ENCODE measurements around the gene ARMC5. TPM values are rescaled to one million over a fixed set of nuclear protein-coding genes. Genes with fewer than 3 reads are reported as not detected.

Gene ARMC5
- polyA plus RNA-seq, 1 donor from 2014 or later: 27.6 TPM

DNA sequence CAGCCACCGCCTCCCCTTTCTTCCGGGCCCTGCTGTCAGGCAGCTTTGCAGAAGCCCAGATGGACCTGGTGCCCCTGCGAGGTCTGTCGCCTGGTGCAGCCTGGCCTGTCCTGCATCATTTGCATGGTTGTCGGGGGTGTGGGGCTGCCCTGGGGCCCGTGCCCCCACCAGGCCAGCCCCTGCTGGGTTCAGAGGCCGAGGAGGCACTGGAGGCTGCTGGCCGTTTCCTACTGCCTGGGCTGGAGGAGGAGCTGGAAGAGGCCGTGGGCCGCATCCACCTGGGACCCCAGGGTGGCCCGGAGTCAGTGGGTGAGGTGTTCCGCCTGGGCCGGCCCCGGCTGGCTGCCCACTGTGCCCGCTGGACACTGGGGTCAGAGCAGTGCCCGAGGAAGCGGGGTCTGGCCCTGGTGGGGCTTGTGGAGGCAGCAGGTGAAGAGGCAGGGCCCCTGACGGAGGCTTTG, 7.1 kb downstream of the ARMC5 start:
- Histone ChIP-seq H3K27me3 (ENCODE audit: insufficient read depth, low read depth, low read length) (peaks cover 3% of the 10 kb centered on the region), H3K9me2 (ENCODE audit: insufficient read depth, low read length) (no peaks in the 10 kb centered on the region), H4K20me1 (ENCODE audit: insufficient read depth) (no peaks in the 10 kb centered on the region), H3F3A (ENCODE audit: insufficient read depth, low read length, poor library complexity, severe bottlenecking) (no peaks in the 10 kb centered on the region), H3K4me3 (ENCODE audit: low read length) (no peak overlapping the region), H3K36me3 (ENCODE audit: insufficient read depth, low read length) (no peaks in the 10 kb centered on the region), H3K4me2 (ENCODE audit: low read length) (no peak overlapping the region), H3K27ac (ENCODE audit: low read length) (no peak overlapping the region), H2AFZ (ENCODE audit: low read depth, low read length) (no peak overlapping the region), H3K9ac (ENCODE audit: low read length) (no peak overlapping the region), H3K9me3 (ENCODE audit: low read length) (no peaks in the 10 kb centered on the region), H3K79me2 (replicated peaks; ENCODE audit: insufficient read depth, low read length) (no peaks in the 10 kb centered on the region)
- TF ChIP-seq SMC3 (conservative IDR thresholded peaks at IDR 0.05; ENCODE audit: poor library complexity): no peak

DNA sequence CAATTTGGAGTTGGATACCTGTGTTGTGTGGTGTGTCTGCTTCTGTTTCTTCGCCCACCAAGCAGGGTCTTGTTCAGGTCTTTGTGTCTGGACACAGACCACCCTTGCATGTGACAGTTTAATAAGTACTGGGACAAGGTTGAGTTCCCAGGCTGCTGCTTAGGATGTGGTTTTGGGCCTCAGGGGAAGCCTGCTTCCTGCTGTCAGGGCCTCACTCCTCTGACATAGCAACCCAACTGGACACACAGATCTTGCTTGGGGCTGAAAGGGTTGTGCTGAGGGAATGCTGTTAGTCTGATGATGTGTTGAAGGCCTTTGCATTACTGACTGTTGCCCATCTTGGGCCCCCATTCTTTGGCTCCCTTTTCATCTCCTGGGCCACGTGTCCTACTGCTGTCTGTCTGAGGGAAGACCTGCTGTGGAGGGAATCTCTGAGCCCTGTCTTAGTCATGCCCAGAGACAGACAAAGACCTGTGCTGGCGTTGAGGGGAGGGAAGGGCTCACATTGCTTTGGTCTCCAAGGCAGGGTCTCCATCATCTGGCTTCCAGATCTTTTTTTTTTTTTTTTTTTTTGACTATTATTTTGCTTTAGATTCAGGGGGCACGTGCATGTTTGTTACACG, 8.0 kb downstream of the ARMC5 start:
- Histone ChIP-seq H3K36me3 (ENCODE audit: insufficient read depth, low read length) (no peaks in the 10 kb centered on the region), H3K4me2 (ENCODE audit: low read length) (no peak overlapping the region), H3K9ac (ENCODE audit: low read length) (no peak overlapping the region), H3K4me3 (ENCODE audit: low read length) (no peak overlapping the region), H3K27me3 (ENCODE audit: insufficient read depth, low read depth, low read length) (peaks cover 11% of the 10 kb centered on the region), H3F3A (ENCODE audit: insufficient read depth, low read length, poor library complexity, severe bottlenecking) (no peaks in the 10 kb centered on the region), H4K20me1 (ENCODE audit: insufficient read depth) (no peaks in the 10 kb centered on the region), H3K9me3 (ENCODE audit: low read length) (no peaks in the 10 kb centered on the region), H2AFZ (ENCODE audit: low read depth, low read length) (no peak overlapping the region), H3K79me2 (replicated peaks; ENCODE audit: insufficient read depth, low read length) (no peaks in the 10 kb centered on the region), H3K9me2 (ENCODE audit: insufficient read depth, low read length) (no peaks in the 10 kb centered on the region), H3K27ac (ENCODE audit: low read length) (no peak overlapping the region)
- TF ChIP-seq EZH2 (IDR thresholded peaks at IDR 0.05; ENCODE audit: borderline replicate concordance, insufficient read depth, low read length, poor library complexity, severe bottlenecking) (no peak), CTCF (IDR thresholded peaks at IDR 0.05; ENCODE audit: poor library complexity, severe bottlenecking) (no peak), REST (IDR thresholded peaks at IDR 0.05; ENCODE audit: borderline replicate concordance) (no peak), POLR2AphosphoS5 (IDR thresholded peaks at IDR 0.05) (no peak), EP300 (conservative IDR thresholded peaks at IDR 0.05; ENCODE audit: poor library complexity, severe bottlenecking) (no peak), RAD21 (conservative IDR thresholded peaks at IDR 0.05) (no peak), MXI1 (conservative IDR thresholded peaks at IDR 0.05; ENCODE audit: poor library complexity, severe bottlenecking) (no peak), TAF1 (IDR thresholded peaks at IDR 0.05; ENCODE audit: low read depth) (no peak)

All from neural cell (in vitro differentiated cells).